Astrocyte of the cerebellum (primary cell): ENCODE data around the gene SLC7A1.

ENCODE experiments used
- DNase-seq: peaks from one replicate; pipeline ENCODE4 v3.0.0-alpha.2; 2011; ENCODE audit warnings: low read depth
- H3K4me3 ChIP-seq: 2 replicates; pipeline ENCODE4 v1.5.1; 2011; ENCODE audit warnings: mild to moderate bottlenecking, low read depth, low read length, moderate library complexity
- CTCF ChIP-seq: IDR thresholded peaks from 2 replicates; pipeline ENCODE4 v1.5.1; 2012; ENCODE audit warnings: low read length, low read depth, moderate library complexity, mild to moderate bottlenecking; ENCODE audit errors: missing control alignments
- in situ Hi-C: cut with HindIII; loops from 2 replicates; pipeline ENCODE4 v1.10.0; 2017; ENCODE audit warnings: low sequenced_read_pairs

The SLC7A1 gene

GRCh38 chr13:29459813-29460355 lies 135.6 kb downstream of the SLC7A1 start:
- DNase-seq = no peak

More at GRCh38 chr13:29459813-29460355, 135.6 kb downstream of the SLC7A1 start:
- in situ Hi-C loops = no loop called here
- TF ChIP-seq CTCF = no peak
- no peak overlapping the region for H3K4me3 ChIP-seq
